IMR-90 (cell line): ENCODE data around the gene DLGAP3. TPM values are rescaled to one million over a fixed set of nuclear protein-coding genes. Genes with fewer than 3 reads are reported as not detected.

Experiments used
- ATAC-seq: fragments of 200-7000 bp; cut with Tn5 transposase; 2 replicates; pipeline ENCODE4 v1.9.1; 2020; ENCODE audit warnings: low read depth, mild to moderate bottlenecking, moderate library complexity
- BruUV-seq: library from RNA; stranded (reverse); fragments of 400-500 nt; replicated peaks from 2 replicates; lab custom pipeline; 2021; lab: Mats Ljungman, UMichigan
- CTCF ChIA-PET: fragments of 300-600 bp; formaldehyde crosslinking; extraction: SDS; loops from one replicate; lab custom pipeline; 2021; ENCODE audit warnings: antibody characterized with exemption; lab: Yijun Ruan, JAX
- POLR2A ChIA-PET: fragments of 300-600 bp; sonication (Branson Sonifier 250); formaldehyde crosslinking; loops from one replicate; lab custom pipeline; 2022; ENCODE audit warnings: antibody characterized with exemption; ENCODE audit not compliant: unreplicated experiment; lab: Charles Lee
- DNase-seq: peaks from one replicate; pipeline ENCODE4 v3.0.0; 2013
- H2AFZ ChIP-seq: replicated peaks from 2 replicates; pipeline ENCODE3; 2013; ENCODE audit warnings: low read length, mild to moderate bottlenecking; ENCODE audit not compliant: poor library complexity
- H2AK5ac ChIP-seq: 2 replicates; pipeline ENCODE4 v1.6.1; 2013; ENCODE audit warnings: low read depth, low read length, inconsistent platforms
- H2AK9ac ChIP-seq: replicated peaks from 2 replicates; pipeline ENCODE3; 2013; ENCODE audit warnings: mild to moderate bottlenecking, low read depth, low read length, moderate library complexity; ENCODE audit not compliant: poor library complexity
- H2BK120ac ChIP-seq: 2 replicates; pipeline ENCODE4 v1.6.1; 2013; ENCODE audit warnings: low read depth, low read length, inconsistent platforms
- H2BK15ac ChIP-seq: 3 replicates; pipeline ENCODE4 v1.6.1; 2013; ENCODE audit warnings: low read depth, low read length, inconsistent platforms
- H2BK20ac ChIP-seq: 2 replicates; pipeline ENCODE4 v1.6.1; 2013; ENCODE audit warnings: low read depth, mild to moderate bottlenecking, inconsistent platforms, low read length, moderate library complexity
- H2BK5ac ChIP-seq: 2 replicates; pipeline ENCODE4 v1.6.1; 2013; ENCODE audit warnings: mild to moderate bottlenecking, low read depth, low read length, inconsistent platforms; ENCODE audit not compliant: poor library complexity, severe bottlenecking
- H3K14ac ChIP-seq: replicated peaks from 2 replicates; pipeline ENCODE4 v1.6.1; 2013; ENCODE audit warnings: low read depth, low read length, inconsistent platforms
- H3K18ac ChIP-seq: 2 replicates; pipeline ENCODE4 v1.6.1; 2013; ENCODE audit warnings: low read depth, low read length, control low read depth
- H3K23ac ChIP-seq: 2 replicates; pipeline ENCODE4 v1.6.1; 2013; ENCODE audit warnings: low read depth, low read length, inconsistent platforms
- H3K27ac ChIP-seq: 2 replicates; pipeline ENCODE4 v1.5.1; 2013; ENCODE audit warnings: mild to moderate bottlenecking, control low read depth, low read length; ENCODE audit not compliant: insufficient read depth
- H3K27me3 ChIP-seq: 2 replicates; pipeline ENCODE4 v1.6.1; 2013; ENCODE audit warnings: low read length; ENCODE audit not compliant: control insufficient read depth, insufficient read depth
- H3K36me3 ChIP-seq: 2 replicates; pipeline ENCODE4 v1.6.1; 2013; ENCODE audit warnings: low read length, mixed read lengths; ENCODE audit not compliant: control insufficient read depth, insufficient read depth
- H3K4ac ChIP-seq: 2 replicates; pipeline ENCODE4 v1.6.1; 2013; ENCODE audit warnings: low read depth, low read length, inconsistent platforms
- H3K4me1 ChIP-seq: 2 replicates; pipeline ENCODE4 v1.6.1; 2013; ENCODE audit warnings: low read length, mixed read lengths; ENCODE audit not compliant: control insufficient read depth, insufficient read depth
- H3K4me2 ChIP-seq: 2 replicates; pipeline ENCODE4 v1.6.1; 2013; ENCODE audit warnings: low read depth, mild to moderate bottlenecking, control low read depth, low read length, moderate library complexity
- H3K4me3 ChIP-seq: 2 replicates; pipeline ENCODE4 v1.5.1; 2013; ENCODE audit warnings: low read depth, mild to moderate bottlenecking, control low read depth, low read length, moderate library complexity; ENCODE audit not compliant: insufficient read depth
- H3K56ac ChIP-seq: 2 replicates; pipeline ENCODE4 v1.6.1; 2013; ENCODE audit warnings: low read length, inconsistent platforms; ENCODE audit not compliant: insufficient read depth; ENCODE audit errors: extremely low read depth
- H3K79me1 ChIP-seq, 2 experiments: 2 replicates each; pipeline ENCODE4 v1.6.1; 2013; ENCODE audit warnings: low read length in 2 of 2, inconsistent platforms in 1 of 2, low read depth in 1 of 2
- H3K9ac ChIP-seq: 2 replicates; pipeline ENCODE4 v1.6.1; 2013; ENCODE audit warnings: low read depth, low read length, control low read depth
- H3K9me1 ChIP-seq: 2 replicates; pipeline ENCODE4 v1.6.1; 2013; ENCODE audit warnings: low read length, inconsistent platforms; ENCODE audit not compliant: insufficient read depth
- H3K9me3 ChIP-seq: 2 replicates; pipeline ENCODE4 v1.6.1; 2013; ENCODE audit warnings: low read length; ENCODE audit not compliant: control insufficient read depth, insufficient read depth
- H4K20me1 ChIP-seq: 2 replicates; pipeline ENCODE4 v1.6.1; 2013; ENCODE audit warnings: low read length, inconsistent platforms; ENCODE audit not compliant: insufficient read depth
- H4K5ac ChIP-seq: 2 replicates; pipeline ENCODE4 v1.6.1; 2013; ENCODE audit warnings: mild to moderate bottlenecking, low read depth, low read length, control low read depth
- H4K8ac ChIP-seq, 2 experiments: 2 replicates each; pipeline ENCODE4 v1.6.1; 2013; ENCODE audit warnings: low read depth in 2 of 2, low read length in 2 of 2, control low read depth in 1 of 2, inconsistent platforms in 1 of 2
- H4K91ac ChIP-seq: 2 replicates; pipeline ENCODE4 v1.6.1; 2013; ENCODE audit warnings: low read depth, low read length, inconsistent platforms; ENCODE audit not compliant: insufficient read depth
- BHLHE40 ChIP-seq: fragments of 150-350 bp; IDR thresholded peaks from 2 replicates; pipeline ENCODE4 v1.6.1; 2016; ENCODE audit warnings: mild to moderate bottlenecking, low read depth, low read length
- CHD1 ChIP-seq: IDR thresholded peaks from 2 replicates; pipeline ENCODE4 v1.6.1; 2012; ENCODE audit warnings: low read depth, low read length, improper control_type of control experiment
- CTCF ChIP-seq: conservative IDR thresholded peaks from 2 replicates; pipeline ENCODE4 v1.5.1; 2012; ENCODE audit warnings: mild to moderate bottlenecking, low read depth, low read length, improper control_type of control experiment
- ELK1 ChIP-seq: fragments of 150-350 bp; IDR thresholded peaks from 2 replicates; pipeline ENCODE4 v1.6.1; 2016; ENCODE audit warnings: low read depth, mild to moderate bottlenecking, low read length, moderate library complexity, borderline replicate concordance
- FOS ChIP-seq: fragments of 150-350 bp; IDR thresholded peaks from 2 replicates; pipeline ENCODE4 v1.6.1; 2016; ENCODE audit warnings: low read depth, low read length
- MAFK ChIP-seq: IDR thresholded peaks from 2 replicates; pipeline ENCODE4 v1.6.1; 2012; ENCODE audit warnings: low read depth, low read length, improper control_type of control experiment
- MAZ ChIP-seq: IDR thresholded peaks from 2 replicates; pipeline ENCODE4 v1.6.1; 2012; ENCODE audit warnings: low read depth, mild to moderate bottlenecking, low read length, improper control_type of control experiment, moderate library complexity, borderline replicate concordance
- MXI1 ChIP-seq: IDR thresholded peaks from 2 replicates; pipeline ENCODE4 v1.6.1; 2012; ENCODE audit warnings: low read depth, mild to moderate bottlenecking, low read length, moderate library complexity, borderline replicate concordance
- NFE2L2 ChIP-seq: fragments of 150-350 bp; IDR thresholded peaks from 2 replicates; pipeline ENCODE4 v1.6.1; 2016; ENCODE audit warnings: low read depth, mild to moderate bottlenecking, low read length
- POLR2A ChIP-seq: IDR thresholded peaks from 2 replicates; pipeline ENCODE4 v1.6.1; 2012; ENCODE audit warnings: mild to moderate bottlenecking, low read depth, low read length
- RAD21 ChIP-seq: IDR thresholded peaks from 2 replicates; pipeline ENCODE4 v1.6.1; 2012; ENCODE audit warnings: low read length, improper control_type of control experiment
- RCOR1 ChIP-seq: IDR thresholded peaks from 2 replicates; pipeline ENCODE4 v1.6.1; 2012; ENCODE audit warnings: mild to moderate bottlenecking, low read length, improper control_type of control experiment; ENCODE audit not compliant: insufficient replicate concordance
- RFX5 ChIP-seq: IDR thresholded peaks from 2 replicates; pipeline ENCODE4 v1.8.0; 2012; ENCODE audit warnings: low read depth, mild to moderate bottlenecking, low read length, moderate library complexity
- SMC3 ChIP-seq: fragments of 150-350 bp; IDR thresholded peaks from 2 replicates; pipeline ENCODE4 v1.6.1; 2016; ENCODE audit warnings: low read depth, mild to moderate bottlenecking, antibody characterized with exemption, low read length, moderate library complexity
- USF2 ChIP-seq: fragments of 150-350 bp; IDR thresholded peaks from 2 replicates; pipeline ENCODE4 v1.6.1; 2017; ENCODE audit warnings: mild to moderate bottlenecking, antibody characterized with exemption, low read length, low read depth
- WGBS, 2 experiments: methylation state at CpG; one replicate each; pipeline versions ENCODE4 v1.1.5 to v1.1.7; 2013; ENCODE audit warnings: missing lambda C conversion rate in 2 of 2; ENCODE audit not compliant: insufficient read length in 1 of 2; ENCODE audit errors: extremely low coverage in 2 of 2; 5-methylcytosine and 5-hydroxymethylcytosine counted together
- dilution Hi-C: fragments of 300-500 bp; cut with HindIII; formaldehyde crosslinking; loops from one replicate; pipeline ENCODE4 v1.14.3; 2018; ENCODE audit warnings: low sequenced_read_pairs; ENCODE audit not compliant: unreplicated experiment
- in situ Hi-C: fragments of 300-500 bp; cut with MboI; formaldehyde crosslinking; loops from 3 replicates; pipeline ENCODE4 v1.14.3; 2019; ENCODE audit warnings: low sequenced_read_pairs, inconsistent platforms, mixed read lengths
- intact Hi-C: fragments of 100-400 bp; cut with micrococcal nuclease; formaldehyde crosslinking; loops from 2 replicates; pipeline ENCODE4 v1.10.0; 2022
- polyA plus RNA-seq, 3 experiments: library from polyadenylated mRNA; depleted of rRNA; stranded (reverse); fragments of >200 nt; gene quantifications; 2 replicates each; pipeline ENCODE4 v1.2.3, GENCODE V29; 2012; ENCODE audit warnings: low replicate concordance in 1 of 3
- total RNA-seq: library from RNA; depleted of rRNA; stranded (reverse); fragments of >200 nt; gene quantifications from 2 replicates; pipeline ENCODE4 v1.2.3, GENCODE V29; 2012

DLGAP3 gene
- total and polyA plus RNA-seq, 2 of the 4 experiments (the other 2 are of a cell fraction): 0.02 TPM; not detected in 1

- no peaks in the 10 kb centered on the region for H3K36me3 ChIP-seq
- intact Hi-C loops: no loop called here
- no peak for DNase-seq
- H2AFZ ChIP-seq: no peak overlapping the region
- no peaks in the 10 kb centered on the region for H3K9me1 ChIP-seq
- no peak overlapping the region for H2AK9ac ChIP-seq
- no peaks in the 10 kb centered on the region for H4K20me1 ChIP-seq
- ChIA-PET CTCF (no interaction called here), POLR2A (no interaction called here)
- H3K23ac ChIP-seq: no peak overlapping the region
- no peaks in the 10 kb centered on the region for H3K79me1 ChIP-seq
- H3K56ac ChIP-seq: no peak overlapping the region
- no peak overlapping the region for H3K4me3 ChIP-seq
- dilution Hi-C loops: no loop called here
- no peak for ATAC-seq
- H3K27ac ChIP-seq: no peak overlapping the region
- H2BK15ac ChIP-seq: no peak overlapping the region
- H2BK120ac ChIP-seq: no peak overlapping the region
- no TSS peak for BruUV-seq
- 74% methylated on average over 6 of the region's 44 CpGs; no CpG with 5 or more reads in 1 of the 2 experiments for WGBS, 2 experiments
- H3K4me1 ChIP-seq: no peaks in the 10 kb centered on the region
- no peak overlapping the region for H3K4me2 ChIP-seq
- H2BK5ac ChIP-seq: no peak overlapping the region
- H3K27me3 ChIP-seq: peaks cover 44% of the 10 kb centered on the region
- no peak overlapping the region for H4K5ac ChIP-seq
- H2AK5ac ChIP-seq: no peak overlapping the region
- in situ Hi-C loops: no loop called here
- no peak overlapping the region for H2BK20ac ChIP-seq
- H3K18ac ChIP-seq: no peak overlapping the region
- H4K8ac ChIP-seq: no peak overlapping the region
- no peaks in the 10 kb centered on the region for H3K9me3 ChIP-seq
- no peak overlapping the region for H3K4ac ChIP-seq
- no peak overlapping the region for H3K9ac ChIP-seq
- no peak overlapping the region for H3K14ac ChIP-seq
- H4K91ac ChIP-seq: no peak overlapping the region
- TF ChIP-seq RCOR1: no peak
- no peak for TF ChIP-seq POLR2A
- no peak for TF ChIP-seq MXI1
- TF ChIP-seq FOS: no peak
- TF ChIP-seq MAFK: no peak
- no peak for TF ChIP-seq NFE2L2
- no peak for TF ChIP-seq ELK1
- no peak for TF ChIP-seq MAZ
- TF ChIP-seq CHD1: no peak
- TF ChIP-seq USF2: no peak
- TF ChIP-seq RFX5: no peak
- TF ChIP-seq SMC3: no peak
- TF ChIP-seq RAD21: no peak
- TF ChIP-seq CTCF: no peak
- TF ChIP-seq BHLHE40: no peak
Observed at GRCh38 chr1:34868230-34869049, 61.0 kb downstream of the DLGAP3 start.
